Hematopoietic multipotent progenitor cell treated with erythropoietin and hydrocortisone succinate and interleukin-3 and kit ligand, for 17 days (in vitro differentiated cells): ENCODE measurements around the gene ATP5MG.
A peak's percentile ranks its signal among the peaks of the same experiment; 100 is the strongest.
"Not testable (repeated sequence)": the region's sequence is repeated elsewhere in the genome, so short reads cannot be mapped to it uniquely, and the experiment has no call there.

Experiments used
- DNase-seq: peaks from one replicate; pipeline ENCODE4 v3.0.0-alpha.2; 2015; ENCODE audit warnings: low spot score

The ATP5MG gene

GRCh38 chr11:118410055-118410745 is 8.8 kb downstream of the ATP5MG start:
- DNase-seq = no peak

- DNase-seq = no peak
Measured at GRCh38 chr11:118411530-118411929, 10.1 kb downstream of the ATP5MG start.

GRCh38 chr11:118412921-118413320 is 11.5 kb downstream of the ATP5MG start:
- no peak for DNase-seq

GRCh38 chr11:118415062-118415738 is 13.8 kb downstream of the ATP5MG start:
- peak; percentile 77 for DNase-seq

- peak; percentile 94 for DNase-seq
Measured at GRCh38 chr11:118415739-118416068, 14.3 kb downstream of the ATP5MG start.

GRCh38 chr11:118416900-118417299 is 15.5 kb downstream of the ATP5MG start:
- DNase-seq = not testable (repeated sequence)

GRCh38 chr11:118417801-118418200 is 16.4 kb downstream of the ATP5MG start:
- DNase-seq = no peak

GRCh38 chr11:118418766-118419165 is 17.4 kb downstream of the ATP5MG start:
- no peak for DNase-seq

GRCh38 chr11:118427707-118428106 is 26.3 kb downstream of the ATP5MG start:
- DNase-seq = no peak

- no peak for DNase-seq
Measured at GRCh38 chr11:118430956-118431355, 29.6 kb downstream of the ATP5MG start.

- DNase-seq = no peak
Measured at GRCh38 chr11:118434123-118434552, 32.7 kb downstream of the ATP5MG start.

GRCh38 chr11:118434553-118435289 is 33.3 kb downstream of the ATP5MG start:
- no peak for DNase-seq

- no peak for DNase-seq
Measured at GRCh38 chr11:118435290-118435892, 34.0 kb downstream of the ATP5MG start.

- peak; percentile 89 for DNase-seq
Measured at GRCh38 chr11:118435893-118436624, 34.7 kb downstream of the ATP5MG start, which contains the start of gene KMT2A. KMT2A (plus strand) TSS chr11:118436492; CDS start chr11:118436513, 21 bp downstream.

- peak; percentile 52 for DNase-seq
Measured at GRCh38 chr11:118436639-118437207, 35.3 kb downstream of the ATP5MG start.

- DNase-seq = peak; percentile 70
Measured at GRCh38 chr11:118437208-118438125, 36.1 kb downstream of the ATP5MG start.

- peak; percentile 73 for DNase-seq
Measured at GRCh38 chr11:118438314-118438931, 37.0 kb downstream of the ATP5MG start.

GRCh38 chr11:118439646-118440045 is 38.2 kb downstream of the ATP5MG start:
- DNase-seq = no peak

GRCh38 chr11:118441770-118442275 is 40.4 kb downstream of the ATP5MG start:
- DNase-seq = no peak

- DNase-seq = no peak
Measured at GRCh38 chr11:118442301-118442700, 40.9 kb downstream of the ATP5MG start.
